ENCODE data around the gene BBS12.

DNA sequence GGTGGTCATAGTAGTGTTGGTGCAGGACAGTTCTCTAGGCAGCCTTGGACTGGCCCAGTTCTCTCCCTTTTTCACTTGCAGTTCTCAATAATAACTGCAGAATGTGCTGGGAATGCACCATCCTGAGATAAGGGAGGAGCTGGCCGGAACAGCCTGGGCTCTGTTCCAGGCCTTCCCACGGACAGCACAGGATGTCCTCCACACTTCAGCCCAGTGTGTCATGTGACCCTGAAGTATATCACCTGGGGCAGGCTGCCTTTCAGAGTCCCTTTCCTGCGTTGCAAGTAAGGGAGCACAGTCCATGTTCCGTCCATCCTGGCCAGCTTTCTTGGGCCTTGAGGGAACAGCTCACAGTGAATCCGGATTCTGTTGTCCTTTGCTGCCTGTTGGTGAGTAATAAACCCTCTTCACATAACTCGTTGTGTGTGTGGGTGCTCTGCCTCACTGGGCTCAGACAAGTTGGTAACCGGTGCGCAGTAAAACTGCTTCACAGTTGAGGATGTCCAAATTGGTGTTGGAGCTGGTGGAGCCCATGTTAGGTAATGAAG is 32.3 kb upstream of the BBS12 start:
- TF ChIP-seq, protein P1, sequence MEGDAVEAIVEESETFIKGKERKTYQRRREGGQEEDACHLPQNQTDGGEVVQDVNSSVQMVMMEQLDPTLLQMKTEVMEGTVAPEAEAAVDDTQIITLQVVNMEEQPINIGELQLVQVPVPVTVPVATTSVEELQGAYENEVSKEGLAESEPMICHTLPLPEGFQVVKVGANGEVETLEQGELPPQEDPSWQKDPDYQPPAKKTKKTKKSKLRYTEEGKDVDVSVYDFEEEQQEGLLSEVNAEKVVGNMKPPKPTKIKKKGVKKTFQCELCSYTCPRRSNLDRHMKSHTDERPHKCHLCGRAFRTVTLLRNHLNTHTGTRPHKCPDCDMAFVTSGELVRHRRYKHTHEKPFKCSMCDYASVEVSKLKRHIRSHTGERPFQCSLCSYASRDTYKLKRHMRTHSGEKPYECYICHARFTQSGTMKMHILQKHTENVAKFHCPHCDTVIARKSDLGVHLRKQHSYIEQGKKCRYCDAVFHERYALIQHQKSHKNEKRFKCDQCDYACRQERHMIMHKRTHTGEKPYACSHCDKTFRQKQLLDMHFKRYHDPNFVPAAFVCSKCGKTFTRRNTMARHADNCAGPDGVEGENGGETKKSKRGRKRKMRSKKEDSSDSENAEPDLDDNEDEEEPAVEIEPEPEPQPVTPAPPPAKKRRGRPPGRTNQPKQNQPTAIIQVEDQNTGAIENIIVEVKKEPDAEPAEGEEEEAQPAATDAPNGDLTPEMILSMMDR (IDR thresholded peaks at IDR 0.05; ENCODE audit: insufficient read depth, low read length, poor library complexity, severe bottlenecking) = no peak
- TF ChIP-seq EZH2phosphoT487 (conservative IDR thresholded peaks at IDR 0.05; ENCODE audit: low read length) = no peak

All from SU-DHL-6 (cell line).